Measurements from ENCODE around the gene MTMR12. TPM values are rescaled to one million over a fixed set of nuclear protein-coding genes. Genes with fewer than 3 reads are reported as not detected.

MTMR12 gene
- total and polyA plus RNA-seq, 7 experiments from 2014 or later, result 12.4 to 28.2 (median 23.8) TPM

GRCh38 chr5:32244017-32244416 lies 68.7 kb downstream of the MTMR12 start:
- peaks cover 27 to 67% (median 49%) of the 10 kb centered on the region in 5 donors for H3K36me3 Mint-ChIP-seq
- DNase-seq (no peak), ATAC-seq (no peak)
- H3K4me3 ChIP-seq (ENCODE audit: low read length), result no peak overlapping the region
- H3K9me3 ChIP-seq (ENCODE audit: control insufficient read depth in 2 of 3, low read length in 3 of 3), result no peaks in the 10 kb centered on the region
- no peaks in the 10 kb centered on the region for H3K27me3 Mint-ChIP-seq
- H3K36me3 ChIP-seq (ENCODE audit: control insufficient read depth in 2 of 3, insufficient read depth in 3 of 3, low read length in 3 of 3), result peaks cover 10 to 83% (median 28%) of the 10 kb centered on the region in 3 experiments
- no peaks in the 10 kb centered on the region for H3K27me3 ChIP-seq (ENCODE audit: control insufficient read depth in 2 of 2, insufficient read depth in 2 of 2, low read length in 2 of 2)
- ChIA-PET CTCF (no interaction called here), POLR2A (no interaction called here)
- H3K27ac ChIP-seq (ENCODE audit: low read depth, low read length), result no peak overlapping the region
- H3K4me3 Mint-ChIP-seq, result no peak overlapping the region
- no peaks in the 10 kb centered on the region for H3K9me3 Mint-ChIP-seq
- H3K27ac Mint-ChIP-seq, result no peak overlapping the region
- H3K4me1 Mint-ChIP-seq, result peaks cover 0 to 21% (median 0%) of the 10 kb centered on the region in 7 donors
- intact Hi-C loops (cut with micrococcal nuclease), result no loop called here
- H3K4me1 ChIP-seq (ENCODE audit: control insufficient read depth in 2 of 2, insufficient read depth in 2 of 2, low read length in 2 of 2), result no peaks in the 10 kb centered on the region

- peaks cover 12 to 51% (median 25%) of the 10 kb centered on the region in 5 donors for H3K36me3 Mint-ChIP-seq
- H3K27ac Mint-ChIP-seq, result peak overlapping the region in 5 of 9 donors; percentile 2 to 39 (median 4)
- peaks cover 1 to 70% (median 10%) of the 10 kb centered on the region in 3 experiments for H3K36me3 ChIP-seq (ENCODE audit: control insufficient read depth in 2 of 3, insufficient read depth in 3 of 3, low read length in 3 of 3)
Measured at GRCh38 chr5:32241034-32241783, 71.5 kb downstream of the MTMR12 start.

GRCh38 chr5:32239385-32239784 lies 73.4 kb downstream of the MTMR12 start:
- no peaks in the 10 kb centered on the region for H3K9me3 ChIP-seq (ENCODE audit: control insufficient read depth in 2 of 3, low read length in 3 of 3)
- peak overlapping the region in 4 of 9 donors; percentile 34 to 64 (median 60) for H3K27ac Mint-ChIP-seq
- peaks cover 0 to 78% (median 10%) of the 10 kb centered on the region in 3 experiments for H3K36me3 ChIP-seq (ENCODE audit: control insufficient read depth in 2 of 3, insufficient read depth in 3 of 3, low read length in 3 of 3)
- ATAC-seq (no peak), DNase-seq (no peak)
- H3K36me3 Mint-ChIP-seq, result peaks cover 12 to 51% (median 25%) of the 10 kb centered on the region in 5 donors
- POLR2A ChIA-PET, result no interaction called here
- no peak overlapping the region for H3K4me3 Mint-ChIP-seq
- CTCF ChIA-PET, result no interaction called here
- H3K4me1 ChIP-seq (ENCODE audit: control insufficient read depth in 2 of 2, insufficient read depth in 2 of 2, low read length in 2 of 2), result no peaks in the 10 kb centered on the region
- H3K27me3 Mint-ChIP-seq, result no peaks in the 10 kb centered on the region
- intact Hi-C loops (cut with micrococcal nuclease), result loop anchor here in 1 of 2 donors (10.0 kb wide), 1 partner anchor 415 kb away; no protein-coding TSS in a partner anchor
- H3K4me3 ChIP-seq (ENCODE audit: low read length), result no peak overlapping the region
- no peak overlapping the region for H3K27ac ChIP-seq (ENCODE audit: low read depth, low read length)
- H3K9me3 Mint-ChIP-seq, result no peaks in the 10 kb centered on the region
- H3K27me3 ChIP-seq (ENCODE audit: control insufficient read depth in 2 of 2, insufficient read depth in 2 of 2, low read length in 2 of 2), result no peaks in the 10 kb centered on the region
- H3K4me1 Mint-ChIP-seq, result peaks cover 0 to 21% (median 0%) of the 10 kb centered on the region in 7 donors

More at GRCh38 chr5:32241034-32241783, 71.5 kb downstream of the MTMR12 start:
- ATAC-seq (peak; percentile 83), DNase-seq (no peak)
- no peak overlapping the region for H3K27ac ChIP-seq (ENCODE audit: low read depth, low read length)
- H3K9me3 ChIP-seq (ENCODE audit: control insufficient read depth in 2 of 3, low read length in 3 of 3), result no peaks in the 10 kb centered on the region
- ChIA-PET CTCF (interaction anchor here (0.6 to 1.4 kb wide), 3 partner anchors 9 to 88 kb away, joined by 3 to 7 read pairs (median 4); no protein-coding TSS in a partner anchor), POLR2A (no interaction called here)
- peak overlapping the region in 1 of 10 donors; percentile 29 for H3K4me3 Mint-ChIP-seq
- no peaks in the 10 kb centered on the region for H3K27me3 ChIP-seq (ENCODE audit: control insufficient read depth in 2 of 2, insufficient read depth in 2 of 2, low read length in 2 of 2)
- no peaks in the 10 kb centered on the region for H3K4me1 ChIP-seq (ENCODE audit: control insufficient read depth in 2 of 2, insufficient read depth in 2 of 2, low read length in 2 of 2)
- peaks cover 0 to 21% (median 0%) of the 10 kb centered on the region in 7 donors for H3K4me1 Mint-ChIP-seq
- H3K9me3 Mint-ChIP-seq, result no peaks in the 10 kb centered on the region
- intact Hi-C loops (cut with micrococcal nuclease), result no loop called here
- H3K27me3 Mint-ChIP-seq, result no peaks in the 10 kb centered on the region
- H3K4me3 ChIP-seq (ENCODE audit: low read length), result no peak overlapping the region

GRCh38 chr5:32233696-32234447 lies 78.9 kb downstream of the MTMR12 start:
- H3K36me3 ChIP-seq (ENCODE audit: control insufficient read depth in 2 of 3, insufficient read depth in 3 of 3, low read length in 3 of 3), result peaks cover 0 to 54% (median 0%) of the 10 kb centered on the region in 3 experiments
- no peak for ATAC-seq
- Mint-ChIP-seq H3K9me3 (no peaks in the 10 kb centered on the region), H3K36me3 (peaks cover 6 to 37% (median 12%) of the 10 kb centered on the region in 5 donors), H3K4me1 (peaks cover 0 to 9% (median 7%) of the 10 kb centered on the region in 7 donors), H3K27me3 (no peaks in the 10 kb centered on the region), H3K27ac (peak overlapping the region in 3 of 9 donors; percentile 3 to 76 (median 67)), H3K4me3 (no peak overlapping the region)
- no peak overlapping the region for H3K4me3 ChIP-seq (ENCODE audit: low read length)
- no peak overlapping the region for H3K27ac ChIP-seq (ENCODE audit: low read depth, low read length)
- CTCF ChIA-PET, result interaction anchor here (0.8 to 6.1 kb wide), 6 partner anchors 8 to 378 kb away, joined by 3 to 84 read pairs (median 4); no protein-coding TSS in a partner anchor
- POLR2A ChIA-PET, result interaction anchor here (0.8 kb wide), 1 partner anchor 33 kb away, joined by 5 read pairs; no protein-coding TSS in a partner anchor
- H3K4me1 ChIP-seq (ENCODE audit: control insufficient read depth in 2 of 2, insufficient read depth in 2 of 2, low read length in 2 of 2), result no peaks in the 10 kb centered on the region
- H3K27me3 ChIP-seq (ENCODE audit: control insufficient read depth in 2 of 2, insufficient read depth in 2 of 2, low read length in 2 of 2), result no peaks in the 10 kb centered on the region
- intact Hi-C loops (cut with micrococcal nuclease), result loop anchor here (2.0 to 10.0 kb wide), 4 partner anchors 59 to 1188 kb away; partner anchors contain the start of gene GOLPH3 (in 1 of the 2)
- no peaks in the 10 kb centered on the region for H3K9me3 ChIP-seq (ENCODE audit: control insufficient read depth in 2 of 3, low read length in 3 of 3)
- DNase-seq, result no peak

GRCh38 chr5:32233220-32233695 lies 79.5 kb downstream of the MTMR12 start:
- H3K9me3 ChIP-seq (ENCODE audit: control insufficient read depth in 2 of 3, low read length in 3 of 3), result no peaks in the 10 kb centered on the region
- H3K4me1 ChIP-seq (ENCODE audit: control insufficient read depth in 2 of 2, insufficient read depth in 2 of 2, low read length in 2 of 2), result no peaks in the 10 kb centered on the region
- H3K9me3 Mint-ChIP-seq, result no peaks in the 10 kb centered on the region
- peaks cover 10 to 39% (median 15%) of the 10 kb centered on the region in 5 donors for H3K36me3 Mint-ChIP-seq
- no peaks in the 10 kb centered on the region for H3K27me3 ChIP-seq (ENCODE audit: control insufficient read depth in 2 of 2, insufficient read depth in 2 of 2, low read length in 2 of 2)
- H3K4me1 Mint-ChIP-seq, result peaks cover 0 to 12% (median 7%) of the 10 kb centered on the region in 7 donors
- H3K36me3 ChIP-seq (ENCODE audit: control insufficient read depth in 2 of 3, insufficient read depth in 3 of 3, low read length in 3 of 3), result peaks cover 0 to 54% (median 0%) of the 10 kb centered on the region in 3 experiments
- no peak overlapping the region for H3K4me3 ChIP-seq (ENCODE audit: low read length)
- ChIA-PET POLR2A (interaction anchor here (0.7 kb wide), 1 partner anchor 1847 kb away, joined by 3 read pairs; no protein-coding TSS in a partner anchor), CTCF (interaction anchor here (0.6 to 6.1 kb wide), 12 partner anchors 9 to 1089 kb away, joined by 3 to 84 read pairs (median 4); partner anchors contain the start of gene GOLPH3)
- DNase-seq (no peak), ATAC-seq (no peak)
- intact Hi-C loops (cut with micrococcal nuclease), result loop anchor here (2.0 to 10.0 kb wide), 4 partner anchors 58 to 1189 kb away; partner anchors contain the start of gene GOLPH3 (in 1 of the 2)
- H3K27ac Mint-ChIP-seq, result peak overlapping the region in 3 of 9 donors; percentile 4 to 50 (median 43)
- H3K4me3 Mint-ChIP-seq, result no peak overlapping the region
- H3K27ac ChIP-seq (ENCODE audit: low read depth, low read length), result no peak overlapping the region
- no peaks in the 10 kb centered on the region for H3K27me3 Mint-ChIP-seq
